NB4 (cell line): ENCODE results near the gene ADCY5.

Source experiments
- CTCF ChIP-seq: IDR thresholded peaks from one replicate; pipeline ENCODE4 v1.5.1; 2012; ENCODE audit warnings: low read depth, low read length
- MAX ChIP-seq: IDR thresholded peaks from 2 replicates; pipeline ENCODE4 v1.6.1; 2011; ENCODE audit warnings: low read depth, low read length
- MYC ChIP-seq: IDR thresholded peaks from 2 replicates; pipeline ENCODE4 v1.6.1; 2011; ENCODE audit warnings: low read depth, low read length
- POLR2A ChIP-seq: IDR thresholded peaks from 2 replicates; pipeline ENCODE4 v1.6.1; 2011; ENCODE audit warnings: mild to moderate bottlenecking; ENCODE audit not compliant: insufficient read length; ENCODE audit errors: extremely low read depth

- TF ChIP-seq POLR2A (no peak), CTCF (no peak), MYC (no peak), MAX (no peak)
These were observed 81.3 kb downstream of the ADCY5 start for GRCh38 chr3:123367467-123368154.
